ENCODE data around the gene CD109.

The CD109 gene

DNA sequence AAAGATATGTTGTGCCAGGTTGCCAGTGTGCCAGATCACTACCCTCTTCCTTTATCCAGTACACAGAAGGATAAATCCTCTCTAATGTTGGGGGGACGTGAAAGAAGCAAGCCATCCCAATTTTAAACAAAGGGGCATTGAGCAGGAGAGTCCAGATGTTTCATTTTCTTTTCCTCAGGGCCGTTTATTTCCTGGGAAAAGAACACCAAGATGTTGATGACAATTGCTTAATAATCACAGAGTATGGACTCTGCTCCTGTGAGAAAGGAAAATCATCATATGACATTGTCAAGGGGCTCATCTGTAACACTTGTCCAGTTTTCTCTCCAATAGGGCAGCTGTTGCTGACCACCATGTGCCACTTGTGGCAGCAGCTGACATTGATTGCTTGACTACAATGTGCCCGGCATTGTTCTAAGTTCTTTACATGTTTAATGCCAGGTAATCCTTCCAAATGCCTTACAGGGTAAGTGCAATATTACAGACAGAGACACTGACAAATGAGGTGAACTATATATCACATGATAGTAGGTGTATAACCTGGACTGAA lies 161.4 kb downstream of the CD109 start:
- TF ChIP-seq, protein P1, sequence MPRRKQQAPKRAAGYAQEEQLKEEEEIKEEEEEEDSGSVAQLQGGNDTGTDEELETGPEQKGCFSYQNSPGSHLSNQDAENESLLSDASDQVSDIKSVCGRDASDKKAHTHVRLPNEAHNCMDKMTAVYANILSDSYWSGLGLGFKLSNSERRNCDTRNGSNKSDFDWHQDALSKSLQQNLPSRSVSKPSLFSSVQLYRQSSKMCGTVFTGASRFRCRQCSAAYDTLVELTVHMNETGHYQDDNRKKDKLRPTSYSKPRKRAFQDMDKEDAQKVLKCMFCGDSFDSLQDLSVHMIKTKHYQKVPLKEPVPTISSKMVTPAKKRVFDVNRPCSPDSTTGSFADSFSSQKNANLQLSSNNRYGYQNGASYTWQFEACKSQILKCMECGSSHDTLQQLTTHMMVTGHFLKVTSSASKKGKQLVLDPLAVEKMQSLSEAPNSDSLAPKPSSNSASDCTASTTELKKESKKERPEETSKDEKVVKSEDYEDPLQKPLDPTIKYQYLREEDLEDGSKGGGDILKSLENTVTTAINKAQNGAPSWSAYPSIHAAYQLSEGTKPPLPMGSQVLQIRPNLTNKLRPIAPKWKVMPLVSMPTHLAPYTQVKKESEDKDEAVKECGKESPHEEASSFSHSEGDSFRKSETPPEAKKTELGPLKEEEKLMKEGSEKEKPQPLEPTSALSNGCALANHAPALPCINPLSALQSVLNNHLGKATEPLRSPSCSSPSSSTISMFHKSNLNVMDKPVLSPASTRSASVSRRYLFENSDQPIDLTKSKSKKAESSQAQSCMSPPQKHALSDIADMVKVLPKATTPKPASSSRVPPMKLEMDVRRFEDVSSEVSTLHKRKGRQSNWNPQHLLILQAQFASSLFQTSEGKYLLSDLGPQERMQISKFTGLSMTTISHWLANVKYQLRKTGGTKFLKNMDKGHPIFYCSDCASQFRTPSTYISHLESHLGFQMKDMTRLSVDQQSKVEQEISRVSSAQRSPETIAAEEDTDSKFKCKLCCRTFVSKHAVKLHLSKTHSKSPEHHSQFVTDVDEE (CRISPR knock-in tag; IDR thresholded peaks at IDR 0.05): no peak
- TF ChIP-seq ESRRG (CRISPR knock-in tag; IDR thresholded peaks at IDR 0.05) (no peak), OSR1 (CRISPR knock-in tag; IDR thresholded peaks at IDR 0.05) (no peak), ZFP30 (CRISPR knock-in tag; IDR thresholded peaks at IDR 0.05) (no peak), BACH2 (CRISPR knock-in tag; IDR thresholded peaks at IDR 0.05; ENCODE audit: borderline replicate concordance) (no peak), ZNF8 (CRISPR knock-in tag; IDR thresholded peaks at IDR 0.05) (no peak), TOX (CRISPR knock-in tag; IDR thresholded peaks at IDR 0.05; ENCODE audit: borderline replicate concordance) (no peak), RARB (CRISPR knock-in tag; IDR thresholded peaks at IDR 0.05) (no peak), PPARA (CRISPR knock-in tag; IDR thresholded peaks at IDR 0.05; ENCODE audit: borderline replicate concordance) (no peak), ISL1 (CRISPR knock-in tag; IDR thresholded peaks at IDR 0.05) (no peak), ZC3H10 (CRISPR knock-in tag; IDR thresholded peaks at IDR 0.05) (no peak), ZNF70 (CRISPR knock-in tag; IDR thresholded peaks at IDR 0.05) (no peak)
- TF ChIP-seq, protein P2, sequence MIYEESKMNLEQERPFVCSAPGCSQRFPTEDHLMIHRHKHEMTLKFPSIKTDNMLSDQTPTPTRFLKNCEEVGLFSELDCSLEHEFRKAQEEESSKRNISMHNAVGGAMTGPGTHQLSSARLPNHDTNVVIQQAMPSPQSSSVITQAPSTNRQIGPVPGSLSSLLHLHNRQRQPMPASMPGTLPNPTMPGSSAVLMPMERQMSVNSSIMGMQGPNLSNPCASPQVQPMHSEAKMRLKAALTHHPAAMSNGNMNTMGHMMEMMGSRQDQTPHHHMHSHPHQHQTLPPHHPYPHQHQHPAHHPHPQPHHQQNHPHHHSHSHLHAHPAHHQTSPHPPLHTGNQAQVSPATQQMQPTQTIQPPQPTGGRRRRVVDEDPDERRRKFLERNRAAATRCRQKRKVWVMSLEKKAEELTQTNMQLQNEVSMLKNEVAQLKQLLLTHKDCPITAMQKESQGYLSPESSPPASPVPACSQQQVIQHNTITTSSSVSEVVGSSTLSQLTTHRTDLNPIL (CRISPR knock-in tag; IDR thresholded peaks at IDR 0.05; ENCODE audit: low read depth): no peak
- TF ChIP-seq, protein P3, sequence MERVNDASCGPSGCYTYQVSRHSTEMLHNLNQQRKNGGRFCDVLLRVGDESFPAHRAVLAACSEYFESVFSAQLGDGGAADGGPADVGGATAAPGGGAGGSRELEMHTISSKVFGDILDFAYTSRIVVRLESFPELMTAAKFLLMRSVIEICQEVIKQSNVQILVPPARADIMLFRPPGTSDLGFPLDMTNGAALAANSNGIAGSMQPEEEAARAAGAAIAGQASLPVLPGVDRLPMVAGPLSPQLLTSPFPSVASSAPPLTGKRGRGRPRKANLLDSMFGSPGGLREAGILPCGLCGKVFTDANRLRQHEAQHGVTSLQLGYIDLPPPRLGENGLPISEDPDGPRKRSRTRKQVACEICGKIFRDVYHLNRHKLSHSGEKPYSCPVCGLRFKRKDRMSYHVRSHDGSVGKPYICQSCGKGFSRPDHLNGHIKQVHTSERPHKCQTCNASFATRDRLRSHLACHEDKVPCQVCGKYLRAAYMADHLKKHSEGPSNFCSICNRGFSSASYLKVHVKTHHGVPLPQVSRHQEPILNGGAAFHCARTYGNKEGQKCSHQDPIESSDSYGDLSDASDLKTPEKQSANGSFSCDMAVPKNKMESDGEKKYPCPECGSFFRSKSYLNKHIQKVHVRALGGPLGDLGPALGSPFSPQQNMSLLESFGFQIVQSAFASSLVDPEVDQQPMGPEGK (CRISPR knock-in tag; IDR thresholded peaks at IDR 0.05; ENCODE audit: borderline replicate concordance): no peak
- TF ChIP-seq, protein P4, sequence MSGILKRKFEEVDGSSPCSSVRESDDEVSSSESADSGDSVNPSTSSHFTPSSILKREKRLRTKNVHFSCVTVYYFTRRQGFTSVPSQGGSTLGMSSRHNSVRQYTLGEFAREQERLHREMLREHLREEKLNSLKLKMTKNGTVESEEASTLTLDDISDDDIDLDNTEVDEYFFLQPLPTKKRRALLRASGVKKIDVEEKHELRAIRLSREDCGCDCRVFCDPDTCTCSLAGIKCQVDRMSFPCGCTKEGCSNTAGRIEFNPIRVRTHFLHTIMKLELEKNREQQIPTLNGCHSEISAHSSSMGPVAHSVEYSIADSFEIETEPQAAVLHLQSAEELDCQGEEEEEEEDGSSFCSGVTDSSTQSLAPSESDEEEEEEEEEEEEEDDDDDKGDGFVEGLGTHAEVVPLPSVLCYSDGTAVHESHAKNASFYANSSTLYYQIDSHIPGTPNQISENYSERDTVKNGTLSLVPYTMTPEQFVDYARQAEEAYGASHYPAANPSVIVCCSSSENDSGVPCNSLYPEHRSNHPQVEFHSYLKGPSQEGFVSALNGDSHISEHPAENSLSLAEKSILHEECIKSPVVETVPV (CRISPR knock-in tag; IDR thresholded peaks at IDR 0.05): no peak
- TF ChIP-seq, protein P5, sequence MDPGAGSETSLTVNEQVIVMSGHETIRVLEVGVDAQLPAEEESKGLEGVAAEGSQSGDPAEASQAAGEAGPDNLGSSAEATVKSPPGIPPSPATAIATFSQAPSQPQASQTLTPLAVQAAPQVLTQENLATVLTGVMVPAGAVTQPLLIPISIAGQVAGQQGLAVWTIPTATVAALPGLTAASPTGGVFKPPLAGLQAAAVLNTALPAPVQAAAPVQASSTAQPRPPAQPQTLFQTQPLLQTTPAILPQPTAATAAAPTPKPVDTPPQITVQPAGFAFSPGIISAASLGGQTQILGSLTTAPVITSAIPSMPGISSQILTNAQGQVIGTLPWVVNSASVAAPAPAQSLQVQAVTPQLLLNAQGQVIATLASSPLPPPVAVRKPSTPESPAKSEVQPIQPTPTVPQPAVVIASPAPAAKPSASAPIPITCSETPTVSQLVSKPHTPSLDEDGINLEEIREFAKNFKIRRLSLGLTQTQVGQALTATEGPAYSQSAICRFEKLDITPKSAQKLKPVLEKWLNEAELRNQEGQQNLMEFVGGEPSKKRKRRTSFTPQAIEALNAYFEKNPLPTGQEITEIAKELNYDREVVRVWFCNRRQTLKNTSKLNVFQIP (CRISPR knock-in tag; IDR thresholded peaks at IDR 0.05; ENCODE audit: borderline replicate concordance, low read depth): no peak
- ATAC-seq: no peak

DNA sequence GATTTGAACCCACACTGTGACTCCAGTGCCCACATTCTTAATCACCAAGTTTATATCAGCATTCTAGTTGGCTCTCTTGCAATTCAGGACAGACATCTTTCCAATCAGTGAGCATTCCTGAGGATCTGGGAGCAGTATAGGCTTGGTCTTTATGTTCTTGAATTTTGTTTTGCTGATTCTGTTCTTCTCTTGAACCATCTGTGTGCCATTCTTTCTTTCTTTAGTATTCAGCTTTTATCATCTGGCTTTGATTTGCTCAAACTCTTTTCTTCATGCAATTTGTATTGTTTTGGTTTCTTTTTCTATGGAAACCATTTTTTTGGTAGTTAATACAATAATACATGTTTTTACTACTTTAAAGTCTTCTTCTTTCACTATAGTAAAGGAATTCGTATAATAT lies 162.4 kb downstream of the CD109 start:
- no peak for ATAC-seq
- TF ChIP-seq TOX (CRISPR knock-in tag; IDR thresholded peaks at IDR 0.05; ENCODE audit: borderline replicate concordance) (no peak), BACH2 (CRISPR knock-in tag; IDR thresholded peaks at IDR 0.05; ENCODE audit: borderline replicate concordance) (no peak), SNAI2 (CRISPR knock-in tag; IDR thresholded peaks at IDR 0.05) (no peak), PPARA (CRISPR knock-in tag; IDR thresholded peaks at IDR 0.05; ENCODE audit: borderline replicate concordance) (no peak), ARNTL (CRISPR knock-in tag; IDR thresholded peaks at IDR 0.05; ENCODE audit: borderline replicate concordance, low read depth) (no peak), ESRRG (CRISPR knock-in tag; IDR thresholded peaks at IDR 0.05) (no peak), ISL1 (CRISPR knock-in tag; IDR thresholded peaks at IDR 0.05) (no peak), ZNF8 (CRISPR knock-in tag; IDR thresholded peaks at IDR 0.05) (no peak), ZNF70 (CRISPR knock-in tag; IDR thresholded peaks at IDR 0.05) (no peak), ZFP3 (CRISPR knock-in tag; IDR thresholded peaks at IDR 0.05) (no peak), GLIS3 (CRISPR knock-in tag; IDR thresholded peaks at IDR 0.05) (no peak), ZC3H10 (CRISPR knock-in tag; IDR thresholded peaks at IDR 0.05) (no peak)
- TF ChIP-seq, protein P5 (CRISPR knock-in tag; IDR thresholded peaks at IDR 0.05; ENCODE audit: borderline replicate concordance, low read depth): no peak

All from SK-N-SH treated with all-trans-retinoic acid at 6 μM for 48 hours (cell line).